Hepatocyte (in vitro differentiated cells): ENCODE data around the gene OR51B5. TPM values are rescaled to one million over a fixed set of nuclear protein-coding genes. Genes with fewer than 3 reads are reported as not detected.
"Not testable (repeated sequence)": the region's sequence is repeated elsewhere in the genome, so short reads cannot be mapped to it uniquely, and the experiment has no call there.

Experiments
- DNase-seq: peaks from one replicate; pipeline ENCODE4 v3.0.0-alpha.2; 2016; ENCODE audit warnings: low spot score
- H2AFZ ChIP-seq: fragments of 200-600 bp; sonication (generic); 2 replicates; pipeline ENCODE4 v1.6.0; 2016; ENCODE audit warnings: antibody characterized with exemption, mild to moderate bottlenecking
- H3K27ac ChIP-seq: fragments of 200-600 bp; sonication (generic); 2 replicates; pipeline ENCODE4 v1.5.1; 2016; ENCODE audit warnings: mild to moderate bottlenecking
- H3K27me3 ChIP-seq: fragments of 200-600 bp; sonication (generic); 2 replicates; pipeline ENCODE4 v1.6.1; 2016
- H3K36me3 ChIP-seq: fragments of 200-600 bp; sonication (generic); replicated peaks from 2 replicates; pipeline ENCODE4 v1.5.1; 2016; ENCODE audit warnings: low read depth; ENCODE audit not compliant: insufficient read depth
- H3K4me1 ChIP-seq: fragments of 200-600 bp; sonication (generic); 2 replicates; pipeline ENCODE4 v1.5.1; 2016; ENCODE audit warnings: mild to moderate bottlenecking, moderate library complexity; ENCODE audit not compliant: insufficient read depth
- H3K4me2 ChIP-seq: fragments of 200-600 bp; sonication (generic); 2 replicates; pipeline ENCODE4 v1.6.0; 2016
- H3K4me3 ChIP-seq: fragments of 200-600 bp; sonication (generic); 2 replicates; pipeline ENCODE4 v1.5.1; 2016; ENCODE audit warnings: mild to moderate bottlenecking
- H3K79me2 ChIP-seq: fragments of 200-600 bp; sonication (generic); 2 replicates; pipeline ENCODE4 v1.6.0; 2017; ENCODE audit warnings: mild to moderate bottlenecking
- H3K9me2 ChIP-seq: fragments of 200-600 bp; sonication (generic); replicated peaks from 2 replicates; pipeline ENCODE4 v1.6.0; 2017; ENCODE audit warnings: mild to moderate bottlenecking; ENCODE audit not compliant: insufficient read depth
- H3K9me3 ChIP-seq: fragments of 200-600 bp; sonication (generic); 2 replicates; pipeline ENCODE4 v1.5.1; 2016; ENCODE audit warnings: low read depth, mild to moderate bottlenecking
- H4K20me1 ChIP-seq: fragments of 200-600 bp; sonication (generic); 2 replicates; pipeline ENCODE4 v1.6.0; 2016; ENCODE audit warnings: mild to moderate bottlenecking; ENCODE audit not compliant: insufficient read depth, poor library complexity, severe bottlenecking
- CTCF ChIP-seq: fragments of 200-600 bp; sonication (generic); IDR thresholded peaks from 2 replicates; pipeline ENCODE4 v1.5.1; 2016; ENCODE audit warnings: antibody characterized with exemption, mild to moderate bottlenecking; ENCODE audit not compliant: poor library complexity
- EZH2 ChIP-seq: fragments of 200-600 bp; sonication (generic); IDR thresholded peaks from 2 replicates; pipeline ENCODE4 v1.6.1; 2016; ENCODE audit warnings: antibody characterized with exemption, mild to moderate bottlenecking, borderline replicate concordance
- EZH2phosphoT487 ChIP-seq: fragments of 200-600 bp; sonication (generic); IDR thresholded peaks from one replicate; pipeline ENCODE4 v1.6.1; 2018; ENCODE audit warnings: antibody characterized with exemption, mild to moderate bottlenecking, low read depth, moderate library complexity; ENCODE audit not compliant: unreplicated experiment, severe bottlenecking
- WGBS: methylation state at CpG from one replicate; pipeline ENCODE4 v1.1.6; 2016; ENCODE audit warnings: low lambda C conversion rate; ENCODE audit errors: missing lambda C conversion rate; 5-methylcytosine and 5-hydroxymethylcytosine counted together
- polyA plus RNA-seq: library from polyadenylated mRNA; unstranded; fragments of >200 nt; fragmentation: Nextera tagmentation; extraction: Ambion mirVana; gene quantifications from 2 replicates; pipeline ENCODE4 v1.2.1, GENCODE V29; 2016
- total RNA-seq: library from RNA; depleted of rRNA; stranded (reverse); fragments of >200 nt; gene quantifications from 2 replicates; pipeline ENCODE4 v1.2.3, GENCODE V29; 2014

Gene OR51B5
- total and polyA plus RNA-seq, 2 experiments from 2014 or later: 0.20 TPM; not detected in 1

GRCh38 chr11:5324197-5324596 lies 19.1 kb downstream of the OR51B5 start, which contains the start of gene OR51B2:
Gene OR51B2 (minus strand): TSS chr11:5324297. CDS start chr11:5324297, 0 bp downstream.
- H3K36me3 ChIP-seq: no peaks in the 10 kb centered on the region
- no peaks in the 10 kb centered on the region for H3K4me1 ChIP-seq
- H3K9me2 ChIP-seq: no peaks in the 10 kb centered on the region
- H2AFZ ChIP-seq: no peak within 1 kb of the TSS
- H4K20me1 ChIP-seq: no peaks in the 10 kb centered on the region
- H3K79me2 ChIP-seq: no peaks in the 10 kb centered on the region
- TF ChIP-seq CTCF (no peak), EZH2phosphoT487 (no peak), EZH2 (no peak)
- no peak for DNase-seq
- H3K27ac ChIP-seq: no peak within 1 kb of the TSS
- no peaks in the 10 kb centered on the region for H3K27me3 ChIP-seq
- H3K9me3 ChIP-seq: no peaks in the 10 kb centered on the region
- no peak within 1 kb of the TSS for H3K4me2 ChIP-seq
- no peak within 1 kb of the TSS for H3K4me3 ChIP-seq
- 57% methylated on average over 3 of the region's 3 CpGs for WGBS

- no peak for DNase-seq
- no peaks in the 10 kb centered on the region for H3K27me3 ChIP-seq
- no peak overlapping the region for H3K27ac ChIP-seq
- no peaks in the 10 kb centered on the region for H3K9me3 ChIP-seq
- 67% methylated on average over 5 of the region's 5 CpGs for WGBS
- H3K36me3 ChIP-seq: no peaks in the 10 kb centered on the region
- H4K20me1 ChIP-seq: no peaks in the 10 kb centered on the region
- TF ChIP-seq EZH2phosphoT487: no peak
- TF ChIP-seq EZH2: no peak
- no peak for TF ChIP-seq CTCF
- no peaks in the 10 kb centered on the region for H3K9me2 ChIP-seq
- H3K79me2 ChIP-seq: no peaks in the 10 kb centered on the region
- no peak overlapping the region for H3K4me2 ChIP-seq
- H3K4me1 ChIP-seq: no peaks in the 10 kb centered on the region
- no peak overlapping the region for H2AFZ ChIP-seq
- H3K4me3 ChIP-seq: no peak overlapping the region
Observed at GRCh38 chr11:5317292-5317691, 26.0 kb downstream of the OR51B5 start.

- H3K27me3 ChIP-seq, H3K9me3 ChIP-seq, H3K9me2 ChIP-seq, H3K27ac ChIP-seq, H3K4me2 ChIP-seq, H3K79me2 ChIP-seq, H4K20me1 ChIP-seq, DNase-seq, H2AFZ ChIP-seq, H3K36me3 ChIP-seq, H3K4me1 ChIP-seq, H3K4me3 ChIP-seq: not testable (repeated sequence)
- 72% methylated on average over 3 of the region's 3 CpGs for WGBS
Observed at GRCh38 chr11:5313326-5314023, 29.8 kb downstream of the OR51B5 start.

GRCh38 chr11:5310423-5310822 lies 32.9 kb downstream of the OR51B5 start:
- TF ChIP-seq EZH2phosphoT487 (no peak), CTCF (no peak), EZH2 (no peak)
- H3K9me3 ChIP-seq: no peaks in the 10 kb centered on the region
- 91% methylated on average over 1 of the region's 1 CpG for WGBS

More at GRCh38 chr11:5310423-5310822, 32.9 kb downstream of the OR51B5 start:
- Histone ChIP-seq H3K79me2 (no peaks in the 10 kb centered on the region), H3K27me3 (no peaks in the 10 kb centered on the region), H4K20me1 (no peaks in the 10 kb centered on the region), H3K9me2 (no peaks in the 10 kb centered on the region), H3K36me3 (no peaks in the 10 kb centered on the region), H3K27ac (no peak overlapping the region), H3K4me1 (no peaks in the 10 kb centered on the region), H3K4me2 (no peak overlapping the region), H2AFZ (no peak overlapping the region), H3K4me3 (no peak overlapping the region)
- no peak for DNase-seq
